Cardiac muscle cell (in vitro differentiated cells and primary cell): ENCODE data around the gene GLRA3. TPM values are rescaled to one million over a fixed set of nuclear protein-coding genes. Genes with fewer than 3 reads are reported as not detected.

Experiments
- DNase-seq, 2 donors: peaks; one replicate each; pipeline versions ENCODE4 v3.0.0 to v3.0.0-alpha.2; 2010 to 2017; ENCODE audit warnings: low read depth in 1 of 2, low spot score in 1 of 2
- H3K27ac ChIP-seq: fragments of 200-600 bp; sonication (generic); 2 replicates; pipeline ENCODE4 v1.5.1; 2016
- H3K27me3 ChIP-seq: fragments of 200-600 bp; sonication (generic); 2 replicates; pipeline ENCODE4 v1.6.0; 2016; ENCODE audit warnings: control low read depth
- H3K36me3 ChIP-seq: fragments of 200-600 bp; sonication (generic); 2 replicates; pipeline ENCODE4 v1.5.1; 2016; ENCODE audit warnings: control low read depth
- H3K4me1 ChIP-seq: fragments of 200-600 bp; sonication (generic); 2 replicates; pipeline ENCODE4 v1.8.1; 2017; ENCODE audit warnings: low read depth, mild to moderate bottlenecking, mixed run types
- H3K4me3 ChIP-seq: fragments of 200-600 bp; sonication (generic); 2 replicates; pipeline ENCODE4 v1.5.1; 2016; ENCODE audit warnings: mild to moderate bottlenecking
- H3K9me3 ChIP-seq: fragments of 200-600 bp; sonication (generic); 2 replicates; pipeline ENCODE4 v1.5.1; 2017; ENCODE audit warnings: low read depth, mild to moderate bottlenecking, control low read depth
- CTCF ChIP-seq: IDR thresholded peaks from 2 replicates; pipeline ENCODE4 v1.5.1; 2012; ENCODE audit warnings: low read depth, mild to moderate bottlenecking, low read length
- polyA plus RNA-seq: library from polyadenylated mRNA; unstranded; fragments of >200 nt; fragmentation: Nextera tagmentation; extraction: Ambion mirVana; gene quantifications from 2 replicates; pipeline ENCODE4 v1.2.1, GENCODE V29; 2016
- total RNA-seq: library from RNA; depleted of rRNA; stranded (reverse); fragments of >200 nt; gene quantifications from 2 replicates; pipeline ENCODE4 v1.2.3, GENCODE V29; 2016

GLRA3 gene
- total and polyA plus RNA-seq, 2 experiments from 2014 or later = not detected

GRCh38 chr4:174616661-174617060, 212.4 kb downstream of the GLRA3 start:
- H3K4me3 ChIP-seq = no peak overlapping the region
- DNase-seq = no peak
- H3K4me1 ChIP-seq = no peaks in the 10 kb centered on the region
- no peaks in the 10 kb centered on the region for H3K27me3 ChIP-seq
- H3K27ac ChIP-seq = no peak overlapping the region
- H3K36me3 ChIP-seq = no peaks in the 10 kb centered on the region
- H3K9me3 ChIP-seq = no peaks in the 10 kb centered on the region
- TF ChIP-seq CTCF = no peak

- Histone ChIP-seq H3K36me3 (no peaks in the 10 kb centered on the region), H3K27ac (no peak overlapping the region), H3K4me3 (no peak overlapping the region), H3K27me3 (no peaks in the 10 kb centered on the region), H3K9me3 (no peaks in the 10 kb centered on the region), H3K4me1 (no peaks in the 10 kb centered on the region)
- TF ChIP-seq CTCF = no peak
- no peak for DNase-seq
Observed at GRCh38 chr4:174613979-174614378, 215.1 kb downstream of the GLRA3 start.

- Histone ChIP-seq H3K36me3 (no peaks in the 10 kb centered on the region), H3K27me3 (no peaks in the 10 kb centered on the region), H3K9me3 (no peaks in the 10 kb centered on the region), H3K27ac (no peak overlapping the region), H3K4me3 (no peak overlapping the region), H3K4me1 (no peaks in the 10 kb centered on the region)
- no peak for DNase-seq
- no peak for TF ChIP-seq CTCF
Observed at GRCh38 chr4:174611792-174612191, 217.3 kb downstream of the GLRA3 start.

GRCh38 chr4:174607792-174608191, 221.3 kb downstream of the GLRA3 start:
- H3K36me3 ChIP-seq = no peaks in the 10 kb centered on the region
- TF ChIP-seq CTCF = no peak
- H3K27ac ChIP-seq = no peak overlapping the region
- H3K4me1 ChIP-seq = no peaks in the 10 kb centered on the region
- no peak for DNase-seq
- H3K27me3 ChIP-seq = no peaks in the 10 kb centered on the region
- H3K4me3 ChIP-seq = no peak overlapping the region
- no peaks in the 10 kb centered on the region for H3K9me3 ChIP-seq

- H3K27me3 ChIP-seq = no peaks in the 10 kb centered on the region
- H3K4me1 ChIP-seq = no peaks in the 10 kb centered on the region
- H3K9me3 ChIP-seq = no peaks in the 10 kb centered on the region
- peak in 1 of 2 donors; percentile 60 for DNase-seq
- H3K36me3 ChIP-seq = no peaks in the 10 kb centered on the region
- H3K27ac ChIP-seq = no peak overlapping the region
- TF ChIP-seq CTCF = no peak
- H3K4me3 ChIP-seq = no peak overlapping the region
Observed at GRCh38 chr4:174604198-174604597, 224.8 kb downstream of the GLRA3 start.

- Histone ChIP-seq H3K27me3 (no peaks in the 10 kb centered on the region), H3K27ac (no peak overlapping the region), H3K36me3 (no peaks in the 10 kb centered on the region), H3K4me3 (no peak overlapping the region), H3K4me1 (no peaks in the 10 kb centered on the region), H3K9me3 (no peaks in the 10 kb centered on the region)
- no peak for TF ChIP-seq CTCF
- DNase-seq = no peak
Observed at GRCh38 chr4:174600391-174600790, 228.7 kb downstream of the GLRA3 start.
